Mesothelial cell of epicardium (in vitro differentiated cells): ENCODE measurements around the gene MYLIP. TPM values are rescaled to one million over a fixed set of nuclear protein-coding genes. Genes with fewer than 3 reads are reported as not detected.

ENCODE experiments used
- DNase-seq, 2 experiments: peaks; one replicate each; pipeline ENCODE4 v3.0.0; 2021; ENCODE audit warnings: low spot score in 2 of 2; ENCODE audit not compliant: unreplicated experiment in 2 of 2
- H3K27ac Mint-ChIP-seq: 2 replicates; pipeline ENCODE4 v1.8.0; 2021; ENCODE audit warnings: mixed read lengths
- H3K27me3 Mint-ChIP-seq: 2 replicates; pipeline ENCODE4 v1.8.0; 2021; ENCODE audit warnings: low read depth, mixed read lengths
- H3K36me3 Mint-ChIP-seq: 2 replicates; pipeline ENCODE4 v1.8.0; 2021; ENCODE audit warnings: mixed read lengths
- H3K4me1 Mint-ChIP-seq: 2 replicates; pipeline ENCODE4 v1.8.0; 2021; ENCODE audit warnings: mixed read lengths
- H3K4me3 Mint-ChIP-seq: 2 replicates; pipeline ENCODE4 v1.8.0; 2021; ENCODE audit warnings: mild to moderate bottlenecking, moderate library complexity, mixed read lengths
- H3K9me3 Mint-ChIP-seq: 2 replicates; pipeline ENCODE4 v1.8.0; 2021; ENCODE audit warnings: mixed read lengths
- total RNA-seq: library from RNA; stranded (reverse); gene quantifications from 3 replicates; pipeline ENCODE4 v1.2.1, GENCODE V29; 2021
- TF ChIP-seq, protein P1 (sequence below): fragments of 200-600 bp; sonication (generic); IDR thresholded peaks from one replicate; pipeline ENCODE4 v1.5.0; 2021; ENCODE audit warnings: antibody characterized with exemption; ENCODE audit not compliant: unreplicated experiment

MYLIP gene
- total RNA-seq, 1 donor from 2014 or later, result 25.7 TPM

DNA sequence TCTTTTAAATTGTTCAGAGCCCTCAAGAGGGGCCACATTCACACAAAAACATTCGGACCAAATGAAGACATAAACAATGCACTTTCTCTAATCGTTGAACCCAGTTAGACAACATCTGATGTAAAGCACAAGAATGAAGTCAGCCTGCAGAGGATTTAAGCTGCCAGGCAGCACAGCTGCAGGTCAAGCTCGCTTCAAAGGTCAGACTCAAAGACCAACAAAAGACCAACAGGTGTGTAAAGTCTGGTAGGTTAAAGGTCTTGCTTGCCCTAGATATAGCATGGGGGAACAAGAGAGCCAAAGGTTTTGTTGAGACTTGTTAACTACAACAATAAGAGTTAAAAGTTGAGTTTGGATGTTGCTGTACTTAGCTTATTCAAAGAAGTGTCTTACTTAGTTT is 26.7 kb upstream of the MYLIP start:
- no peak overlapping the region for H3K27ac Mint-ChIP-seq
- H3K4me1 Mint-ChIP-seq, result no peaks in the 10 kb centered on the region
- peaks cover 15% of the 10 kb centered on the region for H3K9me3 Mint-ChIP-seq
- peaks cover 10% of the 10 kb centered on the region for H3K27me3 Mint-ChIP-seq
- TF ChIP-seq, protein P1, sequence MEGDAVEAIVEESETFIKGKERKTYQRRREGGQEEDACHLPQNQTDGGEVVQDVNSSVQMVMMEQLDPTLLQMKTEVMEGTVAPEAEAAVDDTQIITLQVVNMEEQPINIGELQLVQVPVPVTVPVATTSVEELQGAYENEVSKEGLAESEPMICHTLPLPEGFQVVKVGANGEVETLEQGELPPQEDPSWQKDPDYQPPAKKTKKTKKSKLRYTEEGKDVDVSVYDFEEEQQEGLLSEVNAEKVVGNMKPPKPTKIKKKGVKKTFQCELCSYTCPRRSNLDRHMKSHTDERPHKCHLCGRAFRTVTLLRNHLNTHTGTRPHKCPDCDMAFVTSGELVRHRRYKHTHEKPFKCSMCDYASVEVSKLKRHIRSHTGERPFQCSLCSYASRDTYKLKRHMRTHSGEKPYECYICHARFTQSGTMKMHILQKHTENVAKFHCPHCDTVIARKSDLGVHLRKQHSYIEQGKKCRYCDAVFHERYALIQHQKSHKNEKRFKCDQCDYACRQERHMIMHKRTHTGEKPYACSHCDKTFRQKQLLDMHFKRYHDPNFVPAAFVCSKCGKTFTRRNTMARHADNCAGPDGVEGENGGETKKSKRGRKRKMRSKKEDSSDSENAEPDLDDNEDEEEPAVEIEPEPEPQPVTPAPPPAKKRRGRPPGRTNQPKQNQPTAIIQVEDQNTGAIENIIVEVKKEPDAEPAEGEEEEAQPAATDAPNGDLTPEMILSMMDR, result no peak
- no peaks in the 10 kb centered on the region for H3K36me3 Mint-ChIP-seq
- H3K4me3 Mint-ChIP-seq, result no peak overlapping the region
- DNase-seq, result no peak

DNA sequence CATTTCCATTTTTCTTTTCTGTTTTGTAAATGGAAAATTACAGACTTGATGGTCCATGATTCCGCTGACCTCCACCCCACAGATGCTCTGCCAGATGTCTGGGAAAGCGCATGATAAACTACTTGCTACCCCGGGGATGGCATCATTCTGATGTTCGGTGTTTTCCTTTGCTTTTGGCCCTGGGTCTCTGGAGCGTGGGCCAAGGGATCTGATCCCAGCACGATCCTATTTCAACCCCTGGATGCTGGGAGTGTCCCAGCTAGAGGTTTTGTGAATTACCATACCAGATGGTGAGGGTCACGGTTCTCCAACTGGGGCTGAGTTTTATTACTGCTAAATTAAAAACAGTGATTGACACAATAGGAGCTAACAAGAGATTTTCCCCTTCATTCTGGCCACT is 25.2 kb upstream of the MYLIP start:
- TF ChIP-seq, protein P1, result no peak
- peaks cover 11% of the 10 kb centered on the region for H3K9me3 Mint-ChIP-seq
- no peak overlapping the region for H3K4me3 Mint-ChIP-seq
- no peaks in the 10 kb centered on the region for H3K36me3 Mint-ChIP-seq
- peaks cover 9% of the 10 kb centered on the region for H3K4me1 Mint-ChIP-seq
- no peak overlapping the region for H3K27ac Mint-ChIP-seq
- no peak for DNase-seq
- H3K27me3 Mint-ChIP-seq, result peaks cover 10% of the 10 kb centered on the region

DNA sequence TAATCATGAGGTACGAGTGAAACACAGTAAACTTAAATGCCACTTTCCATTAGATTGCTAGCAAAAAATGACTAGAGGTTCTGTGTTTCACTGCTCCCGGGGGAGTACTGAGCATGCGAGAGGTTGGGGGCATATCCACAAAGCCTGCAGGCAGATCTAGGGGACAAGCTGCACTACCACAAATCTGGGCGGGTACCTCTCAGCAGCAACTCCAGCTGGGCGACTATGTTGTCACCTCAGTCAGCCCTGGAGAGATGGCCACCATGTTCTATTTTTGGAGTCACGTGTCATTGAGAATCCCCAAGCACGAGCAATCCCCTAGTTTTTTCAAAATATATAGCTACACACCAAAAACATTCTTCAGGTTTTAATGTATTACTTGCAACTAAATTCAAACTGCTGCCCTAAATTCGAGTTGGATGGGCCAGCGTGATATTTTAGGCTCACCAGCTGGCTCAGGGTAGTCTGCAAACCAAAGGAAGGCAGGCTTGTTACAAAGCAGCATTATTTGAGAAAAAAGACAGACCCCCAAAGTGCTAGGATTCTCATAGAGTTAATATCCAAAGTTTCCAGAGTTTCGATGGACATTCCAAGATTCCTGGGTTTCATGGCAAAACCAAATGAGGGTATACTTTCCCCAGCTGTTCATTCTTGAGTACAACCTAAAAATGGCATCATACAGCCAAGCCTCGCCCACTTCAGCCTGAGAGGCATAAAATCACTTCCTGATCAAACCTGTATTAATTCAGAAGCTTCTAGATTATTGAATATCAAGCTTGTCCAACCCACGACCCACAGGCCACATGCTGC is 24.1 kb upstream of the MYLIP start:
- peaks cover 11% of the 10 kb centered on the region for H3K27me3 Mint-ChIP-seq
- no peaks in the 10 kb centered on the region for H3K36me3 Mint-ChIP-seq
- TF ChIP-seq, protein P1, result no peak
- peaks cover 20% of the 10 kb centered on the region for H3K4me1 Mint-ChIP-seq
- no peak overlapping the region for H3K27ac Mint-ChIP-seq
- H3K9me3 Mint-ChIP-seq, result peaks cover 11% of the 10 kb centered on the region
- no peak overlapping the region for H3K4me3 Mint-ChIP-seq
- DNase-seq, result no peak

DNA sequence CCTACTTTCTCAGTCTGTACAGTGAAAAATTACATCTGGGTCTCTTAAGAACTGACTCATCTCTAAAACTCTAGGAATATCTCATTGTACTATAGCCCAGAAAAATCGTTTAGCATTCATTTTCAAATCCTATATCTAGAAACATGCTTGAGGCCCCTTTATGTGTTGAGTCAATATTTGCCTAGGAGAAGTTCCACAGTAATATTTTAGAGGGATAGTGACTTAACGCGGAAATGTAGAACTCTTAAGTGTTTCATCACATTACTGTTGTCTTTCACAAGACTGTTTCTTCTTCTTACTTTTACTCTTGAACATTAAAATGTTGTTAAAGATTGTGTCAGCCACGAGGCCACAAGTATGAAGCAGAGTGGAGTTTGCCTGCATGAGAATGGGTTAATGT is 23.0 kb upstream of the MYLIP start:
- Mint-ChIP-seq H3K27me3 (peaks cover 16% of the 10 kb centered on the region), H3K4me1 (peaks cover 23% of the 10 kb centered on the region), H3K36me3 (no peaks in the 10 kb centered on the region), H3K9me3 (peaks cover under 1% of the 10 kb centered on the region), H3K4me3 (no peak overlapping the region), H3K27ac (no peak overlapping the region)
- DNase-seq, result no peak
- TF ChIP-seq, protein P1, result no peak

DNA sequence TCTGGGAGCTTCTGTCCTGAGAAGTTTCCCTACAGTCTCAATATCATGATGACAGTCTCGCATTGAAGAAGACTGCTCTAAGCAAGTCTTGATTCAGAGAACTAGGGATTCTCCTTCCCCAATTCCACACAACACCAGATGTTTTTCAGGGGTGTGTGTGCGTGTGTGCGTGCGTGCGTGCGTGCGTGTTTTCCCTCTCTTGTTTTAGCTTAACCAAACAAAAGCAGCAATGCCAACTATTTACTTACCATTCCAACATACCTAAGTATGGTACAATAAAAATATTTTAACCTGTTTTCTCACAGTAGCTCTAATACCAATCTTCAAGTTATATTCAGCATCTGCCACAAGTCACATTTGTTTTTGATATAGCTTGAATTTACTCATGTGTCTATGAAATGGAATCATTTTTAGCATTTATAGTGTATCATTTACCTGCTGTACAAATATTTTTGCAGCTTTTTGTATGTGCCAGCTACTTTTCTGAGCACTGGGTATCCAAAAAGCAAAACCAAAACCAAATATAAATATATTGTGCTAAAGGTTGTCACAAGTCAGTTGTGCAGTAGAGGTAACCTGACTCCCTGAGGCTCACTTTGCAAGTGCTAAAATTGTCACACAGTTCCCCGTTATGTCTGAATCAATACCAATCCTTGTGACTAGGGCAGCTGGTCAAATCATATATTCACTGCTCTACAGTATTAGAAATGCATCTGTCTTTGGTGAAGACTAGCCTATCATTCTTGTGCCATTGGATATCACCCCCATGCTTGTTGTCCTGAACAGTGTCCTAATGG is 21.7 kb upstream of the MYLIP start:
- no peak overlapping the region for H3K27ac Mint-ChIP-seq
- no peaks in the 10 kb centered on the region for H3K36me3 Mint-ChIP-seq
- no peaks in the 10 kb centered on the region for H3K9me3 Mint-ChIP-seq
- peaks cover 23% of the 10 kb centered on the region for H3K27me3 Mint-ChIP-seq
- no peak overlapping the region for H3K4me3 Mint-ChIP-seq
- TF ChIP-seq, protein P1, result no peak
- peaks cover 23% of the 10 kb centered on the region for H3K4me1 Mint-ChIP-seq
- DNase-seq, result no peak
